Activated T-helper 2 cell treated with anti-CD3 and anti-CD28 coated beads, Interferon-gamma antibody, Interleukin-2, Interleukin-4, amounts not matched to agents 10 μg/mL and 5 μg/mL and 100 μg/mL, durations not matched to agents 14 hours and 24 hours and 36 hours (primary cell): ENCODE measurements around the gene MRPS24. TPM values are rescaled to one million over a fixed set of nuclear protein-coding genes. Genes with fewer than 3 reads are reported as not detected.

Source experiments
- total RNA-seq: library from RNA; stranded (reverse); gene quantifications from 2 replicates; pipeline ENCODE4 v1.2.3, GENCODE V29; 2022

Gene MRPS24
- total RNA-seq, 1 donor from 2014 or later = 106 TPM

Other genes with a start within 250 kb of the MRPS24 start
- 67.1 and 69.1 TPM in 2 replicates for gene COA1, start 140.0 kb downstream of the MRPS24 start, total RNA-seq
- 30.9 and 32.2 TPM in 2 replicates for gene BLVRA, start 110.8 kb downstream of the MRPS24 start, total RNA-seq
- 23.7 and 27.6 TPM in 2 replicates for gene URGCP, start 37.1 kb upstream of the MRPS24 start, total RNA-seq
- 10.5 and 12.6 TPM in 2 replicates for gene UBE2D4, start 56.9 kb upstream of the MRPS24 start, total RNA-seq
- gene SPDYE1, start 128.4 kb upstream of the MRPS24 start, total RNA-seq = not detected in 2 replicates
- gene DBNL, start 175.2 kb upstream of the MRPS24 start, total RNA-seq = 131 and 143 TPM in 2 replicates
- 0.67 and 0.73 TPM in 2 replicates for gene PGAM2, start 196.1 kb upstream of the MRPS24 start, total RNA-seq
- 36.8 and 42.7 TPM in 2 replicates for gene POLM, start 213.0 kb upstream of the MRPS24 start, total RNA-seq
- gene AEBP1, start 234.8 kb upstream of the MRPS24 start, total RNA-seq = 36.4 and 38.7 TPM in 2 replicates